COR-L47 (cell line): ENCODE measurements around the gene PODNL1.
"Not testable (repeated sequence)": the region's sequence is repeated elsewhere in the genome, so short reads cannot be mapped to it uniquely, and the experiment has no call there.

Experiments
- DNase-seq: peaks from one replicate; lab custom pipeline; 2025; lab: John Stamatoyannopoulos, UW

PODNL1 gene

DNA sequence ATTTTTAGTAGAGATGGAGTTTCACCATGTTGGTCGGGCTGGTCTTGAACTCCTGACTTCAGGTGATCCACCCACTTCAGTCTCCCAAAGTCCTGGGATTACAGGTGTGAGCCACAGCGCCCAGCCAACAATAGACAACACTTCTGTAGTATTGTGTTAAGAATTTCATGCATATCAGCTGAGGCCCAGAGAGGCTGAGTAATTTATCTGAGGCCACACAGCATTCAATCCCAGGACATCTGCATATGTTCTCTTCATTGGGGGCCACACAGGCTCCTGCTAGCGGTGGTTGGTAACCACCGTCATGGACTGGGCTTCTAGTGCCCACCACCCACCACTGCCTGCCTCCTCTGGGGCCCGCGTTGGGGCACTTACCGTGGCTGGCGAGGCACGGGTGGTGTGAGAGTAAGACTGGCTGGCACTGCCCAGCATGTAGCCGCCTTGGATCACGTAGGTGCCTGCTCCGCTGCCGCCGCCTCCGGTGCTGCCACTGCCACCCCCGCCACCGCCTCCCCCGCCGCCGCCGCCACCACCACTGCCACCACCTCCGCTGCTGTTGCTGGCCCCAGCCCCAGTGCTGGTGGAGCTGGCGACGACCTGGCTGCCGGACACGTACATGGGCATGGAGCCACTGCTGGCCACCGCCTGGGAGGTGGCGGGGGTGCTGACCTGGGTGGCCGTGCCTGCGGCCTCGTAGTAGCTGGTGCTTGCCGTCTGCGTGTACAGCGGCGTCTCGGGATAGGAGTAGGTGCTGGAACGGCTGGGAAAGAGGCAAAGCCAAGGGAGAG is 34.3 kb upstream of the PODNL1 start:
- no peak for DNase-seq

DNA sequence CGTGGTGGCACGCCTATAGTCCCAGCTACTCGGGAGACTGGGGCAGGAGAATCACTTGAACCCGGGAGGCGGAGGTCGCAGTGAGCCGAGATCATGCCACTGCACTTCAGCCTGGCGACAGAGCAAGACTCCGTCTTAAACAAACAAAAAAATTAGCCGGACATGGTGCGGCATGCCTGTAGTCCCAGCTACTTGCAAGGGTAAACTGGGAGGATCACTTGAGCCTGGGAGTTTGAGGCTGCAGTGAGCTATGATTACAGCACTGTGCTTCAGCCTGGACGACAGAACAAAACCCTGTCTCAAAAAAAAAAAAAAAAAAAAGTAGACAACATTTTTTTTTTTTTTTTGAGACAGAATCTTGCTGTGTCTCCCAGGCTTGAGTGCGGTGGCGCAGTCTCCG is 33.7 kb upstream of the PODNL1 start:
- not testable (repeated sequence) for DNase-seq

DNA sequence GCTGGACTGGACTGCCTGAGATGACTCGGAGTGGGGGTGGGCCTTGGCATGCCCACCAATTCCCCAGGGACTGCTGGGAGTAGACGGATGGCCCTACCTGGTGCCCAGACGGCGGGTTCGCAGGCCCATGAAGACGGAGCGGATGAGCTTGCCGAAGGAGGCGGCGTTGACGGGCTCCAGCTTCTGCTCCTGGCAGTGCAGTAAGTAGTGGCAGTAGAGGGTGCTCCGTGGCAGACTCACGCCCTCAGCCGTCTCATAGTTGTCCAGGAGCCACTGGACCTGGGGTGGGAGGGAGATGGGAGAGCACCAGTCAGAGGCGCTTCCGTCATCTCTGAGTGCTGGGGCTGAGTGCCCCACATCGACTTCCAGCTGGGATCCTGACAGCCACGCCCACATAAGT is 31.7 kb upstream of the PODNL1 start:
- DNase-seq: no peak

DNA sequence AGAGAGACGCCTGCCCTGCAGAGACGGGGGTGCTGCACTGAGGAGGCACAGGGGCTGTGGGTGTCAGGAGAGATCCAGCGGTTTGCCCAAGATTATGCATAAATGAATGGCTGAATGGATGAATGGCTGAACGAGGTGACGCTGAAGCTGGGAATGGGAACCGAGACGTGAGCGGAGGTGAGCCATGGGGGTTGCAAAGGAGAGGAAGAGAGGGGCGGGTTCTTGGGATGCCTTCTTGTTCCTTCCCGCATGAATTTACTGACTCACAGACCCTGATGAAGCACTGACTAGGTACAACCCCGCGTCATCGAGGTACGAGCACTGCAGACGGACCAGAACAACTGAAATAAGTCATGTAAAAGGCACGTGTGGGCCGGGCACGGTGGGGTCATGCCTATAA is 30.8 kb upstream of the PODNL1 start:
- no peak for DNase-seq

DNA sequence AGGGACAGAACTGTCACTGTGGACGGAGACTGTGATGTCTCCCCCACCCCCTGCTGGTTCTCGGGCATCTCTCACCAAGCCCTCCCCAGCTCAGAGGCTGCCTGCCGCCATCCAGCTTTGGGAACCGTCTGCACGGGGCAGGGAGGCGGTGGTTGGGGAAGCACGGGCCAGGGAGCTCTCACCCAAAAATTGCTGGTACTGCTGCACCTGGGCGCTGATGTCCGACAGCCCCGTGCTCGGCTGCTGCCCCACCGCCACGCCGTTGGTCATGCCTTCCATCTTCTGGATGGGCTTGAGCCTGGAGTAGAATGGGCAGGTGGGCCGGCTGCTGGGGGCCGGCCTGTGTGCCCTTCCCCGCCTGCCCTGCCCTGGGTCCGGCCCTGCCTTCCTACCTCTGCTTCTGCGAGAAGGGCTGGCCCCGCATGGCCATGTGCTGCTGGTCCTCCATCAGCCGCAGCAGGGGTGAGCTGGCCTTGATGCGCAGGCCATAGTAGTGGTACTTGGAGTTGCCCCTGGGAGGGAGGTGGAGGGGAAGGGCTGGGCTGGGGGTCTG is 30.2 kb upstream of the PODNL1 start:
- no peak for DNase-seq

DNA sequence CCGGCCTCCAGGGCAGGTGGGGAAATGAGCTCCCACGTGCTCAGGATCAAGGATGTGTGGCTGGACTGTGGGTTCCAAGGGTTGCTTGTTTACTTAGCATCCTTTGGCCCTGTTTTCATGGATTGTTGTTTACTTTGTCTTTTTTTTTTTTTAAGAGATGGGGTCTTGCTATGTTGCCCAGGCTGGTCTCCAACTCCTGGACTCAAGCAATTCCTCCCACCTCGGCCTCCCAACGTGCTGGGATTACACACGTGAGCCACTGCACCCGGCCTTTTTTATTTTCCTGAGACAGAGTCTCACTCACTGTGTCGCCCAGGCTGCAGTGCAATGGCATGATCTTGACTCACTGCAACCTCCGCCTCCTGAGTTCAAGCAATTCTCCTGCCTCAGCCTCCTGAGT is 29.0 kb upstream of the PODNL1 start:
- not testable (repeated sequence) for DNase-seq

DNA sequence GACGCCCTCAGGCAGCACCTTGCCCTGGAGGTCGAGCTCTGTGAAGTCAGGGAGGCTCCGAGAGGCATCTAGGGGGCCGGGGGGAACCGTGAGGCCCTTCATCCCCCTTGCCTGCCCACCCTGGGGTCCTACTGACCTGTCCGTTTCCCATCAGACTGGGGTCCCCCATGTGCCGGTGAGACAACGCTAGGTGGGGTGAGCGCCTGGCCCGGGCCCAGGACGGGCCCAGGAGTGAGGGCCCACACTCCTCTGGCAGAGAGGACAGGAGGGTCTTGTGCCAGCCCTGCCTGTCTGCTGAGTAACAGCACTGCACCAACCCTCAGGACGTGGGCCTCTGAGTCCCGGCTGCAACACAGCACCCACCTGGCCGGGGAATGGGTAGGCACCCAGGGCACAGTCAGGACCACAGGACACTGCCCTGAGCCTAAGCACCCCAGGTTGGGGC is 28.5 kb upstream of the PODNL1 start:
- no peak for DNase-seq

DNA sequence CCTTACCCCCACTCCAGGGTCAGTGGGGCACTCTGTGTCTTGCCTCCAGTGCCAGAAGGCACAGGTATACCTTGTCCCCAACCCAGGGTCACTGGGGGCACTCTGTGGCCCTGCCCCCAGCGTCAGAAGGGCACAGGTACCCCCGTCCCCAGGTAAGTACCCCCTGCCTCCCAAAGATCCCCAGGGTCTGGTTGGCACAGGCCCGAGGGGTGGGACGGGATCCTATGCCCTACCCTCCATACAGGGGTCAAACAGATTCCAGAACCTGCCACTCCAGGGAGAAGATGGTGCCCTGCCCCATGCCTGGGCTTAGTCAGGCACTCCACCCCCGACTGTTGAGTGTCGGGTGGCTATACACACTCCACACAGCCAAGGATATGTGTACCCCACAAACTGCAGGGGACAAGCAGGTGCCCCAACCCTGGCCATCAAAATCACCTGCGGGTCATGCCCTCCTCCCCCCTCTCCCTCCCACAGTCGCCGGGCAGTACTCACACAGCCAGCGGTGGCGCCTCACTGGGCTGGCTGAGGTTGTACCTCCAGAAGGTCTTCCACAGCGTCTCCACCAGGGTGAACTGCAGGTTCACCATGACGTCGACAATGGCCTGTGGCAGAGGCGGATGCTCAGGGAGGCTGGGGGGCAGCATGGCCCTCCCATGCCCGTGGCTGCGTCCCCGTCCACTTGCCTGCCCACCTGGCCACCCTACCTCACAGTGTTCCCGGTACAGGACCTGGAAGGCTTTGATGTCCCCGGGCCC is 27.9 kb upstream of the PODNL1 start:
- DNase-seq: no peak

DNA sequence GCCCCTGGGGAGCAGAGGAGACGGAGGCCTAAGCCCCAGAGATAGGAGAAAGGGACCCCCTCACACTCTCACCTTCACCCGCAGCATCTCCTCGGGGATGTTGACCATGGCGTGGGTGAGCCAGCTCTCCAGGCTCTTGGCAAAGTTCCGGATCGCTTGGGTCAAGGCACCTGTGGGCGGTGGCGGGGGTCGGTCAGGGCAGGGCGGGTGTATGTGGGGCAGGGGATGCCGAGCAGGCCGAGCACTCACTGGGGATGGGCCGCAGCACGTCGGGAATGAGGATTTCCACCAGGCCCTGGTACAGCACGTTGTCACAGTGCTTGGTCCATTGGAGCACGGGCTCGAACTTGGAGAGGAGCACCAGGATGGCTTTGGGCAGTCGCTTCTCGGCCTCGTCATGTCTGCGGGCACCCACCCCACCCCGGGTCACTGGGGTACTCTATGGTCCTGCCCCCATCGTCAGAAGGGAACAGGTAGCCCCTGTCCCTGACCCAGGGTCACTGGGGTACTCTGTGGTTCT is 27.2 kb upstream of the PODNL1 start:
- DNase-seq: no peak

DNA sequence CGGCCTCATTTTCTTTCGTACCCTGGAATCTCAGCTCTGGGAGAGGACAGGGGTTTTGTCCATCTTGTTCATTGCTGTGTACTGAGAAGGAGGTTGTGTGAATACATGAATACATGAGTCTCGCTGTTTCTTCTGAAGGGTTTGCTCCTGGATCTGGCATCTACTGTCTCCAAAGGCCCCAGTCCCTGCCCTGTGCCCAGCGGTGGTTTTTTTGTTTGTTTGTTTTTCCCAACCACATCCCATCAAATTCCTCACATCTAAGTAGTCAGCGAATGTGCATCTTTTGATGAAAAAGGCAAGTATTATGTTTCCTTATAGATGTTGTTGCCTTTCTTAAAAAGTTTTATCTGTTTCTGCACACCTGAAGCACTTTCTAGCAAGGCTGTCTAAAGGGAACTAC is 26.6 kb upstream of the PODNL1 start:
- DNase-seq: no peak

DNA sequence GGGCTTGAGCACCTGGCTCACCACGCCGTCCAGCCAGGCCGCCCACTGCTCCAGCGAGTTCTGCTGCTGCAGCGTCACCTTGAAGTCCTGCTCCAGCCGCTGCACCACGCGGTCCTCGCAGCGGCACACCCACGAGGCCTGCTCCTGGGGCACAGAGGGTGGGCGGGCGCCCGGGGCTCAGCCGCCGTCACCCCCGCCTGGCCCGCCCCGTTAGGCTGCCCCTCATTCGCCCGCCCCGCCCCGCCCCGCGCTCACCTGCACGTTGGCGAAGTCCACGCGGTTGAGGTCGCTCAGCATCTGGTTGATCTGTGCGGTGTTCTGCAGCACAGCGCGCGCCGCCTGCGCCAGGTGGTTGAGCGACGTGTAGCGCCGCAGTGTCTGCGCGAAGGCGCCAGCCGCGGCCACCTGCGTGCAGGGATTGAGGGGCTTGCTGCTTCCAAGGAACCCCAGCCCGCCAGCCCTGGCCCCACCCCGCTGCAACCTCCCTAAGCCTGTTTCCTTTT is 25.4 kb upstream of the PODNL1 start:
- no peak for DNase-seq

DNA sequence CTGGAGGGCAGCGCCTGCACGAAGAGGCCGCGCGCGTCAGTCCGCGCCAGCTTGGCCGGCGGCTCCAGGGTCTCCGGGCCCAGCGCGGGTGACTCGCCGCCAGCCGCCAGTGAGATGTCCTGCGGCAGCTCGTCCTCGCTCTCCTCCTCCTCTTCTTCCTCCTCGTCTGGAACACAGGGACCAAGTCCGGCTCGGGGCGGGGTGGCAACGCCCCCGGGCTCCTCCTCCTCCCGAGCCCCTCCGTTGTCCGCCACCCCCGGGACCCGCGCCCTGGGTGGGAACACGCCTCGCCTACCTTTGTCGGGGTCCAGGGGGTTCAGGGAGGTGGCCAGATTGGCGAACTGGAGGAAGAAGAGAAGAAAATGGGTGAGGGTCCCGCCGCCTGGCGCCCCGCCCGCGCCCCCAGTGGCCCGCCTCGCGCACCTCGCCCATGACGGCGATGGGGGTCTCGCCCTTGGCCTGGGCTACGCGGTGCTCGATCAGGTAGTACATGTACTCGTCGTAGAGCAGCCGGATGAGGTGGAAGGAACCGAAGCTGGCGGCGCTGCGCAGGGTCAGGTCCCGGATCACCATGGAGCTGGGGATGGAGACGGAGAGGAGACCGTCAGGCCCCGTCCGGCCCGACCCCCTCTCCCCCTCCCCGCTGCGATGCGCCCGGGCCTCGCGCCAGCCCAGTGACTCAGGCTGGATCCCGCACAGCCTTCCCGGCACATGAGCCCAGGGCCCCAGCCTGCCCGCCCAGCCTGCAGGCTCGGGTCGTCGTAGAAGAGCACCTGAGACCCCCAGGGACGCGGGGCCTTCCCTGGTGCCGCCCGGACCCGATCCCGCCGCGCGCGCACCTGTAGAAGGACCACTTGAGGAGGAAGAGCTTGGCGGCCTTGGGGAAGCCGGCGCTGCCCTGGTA is 24.7 kb upstream of the PODNL1 start:
- no peak for DNase-seq

DNA sequence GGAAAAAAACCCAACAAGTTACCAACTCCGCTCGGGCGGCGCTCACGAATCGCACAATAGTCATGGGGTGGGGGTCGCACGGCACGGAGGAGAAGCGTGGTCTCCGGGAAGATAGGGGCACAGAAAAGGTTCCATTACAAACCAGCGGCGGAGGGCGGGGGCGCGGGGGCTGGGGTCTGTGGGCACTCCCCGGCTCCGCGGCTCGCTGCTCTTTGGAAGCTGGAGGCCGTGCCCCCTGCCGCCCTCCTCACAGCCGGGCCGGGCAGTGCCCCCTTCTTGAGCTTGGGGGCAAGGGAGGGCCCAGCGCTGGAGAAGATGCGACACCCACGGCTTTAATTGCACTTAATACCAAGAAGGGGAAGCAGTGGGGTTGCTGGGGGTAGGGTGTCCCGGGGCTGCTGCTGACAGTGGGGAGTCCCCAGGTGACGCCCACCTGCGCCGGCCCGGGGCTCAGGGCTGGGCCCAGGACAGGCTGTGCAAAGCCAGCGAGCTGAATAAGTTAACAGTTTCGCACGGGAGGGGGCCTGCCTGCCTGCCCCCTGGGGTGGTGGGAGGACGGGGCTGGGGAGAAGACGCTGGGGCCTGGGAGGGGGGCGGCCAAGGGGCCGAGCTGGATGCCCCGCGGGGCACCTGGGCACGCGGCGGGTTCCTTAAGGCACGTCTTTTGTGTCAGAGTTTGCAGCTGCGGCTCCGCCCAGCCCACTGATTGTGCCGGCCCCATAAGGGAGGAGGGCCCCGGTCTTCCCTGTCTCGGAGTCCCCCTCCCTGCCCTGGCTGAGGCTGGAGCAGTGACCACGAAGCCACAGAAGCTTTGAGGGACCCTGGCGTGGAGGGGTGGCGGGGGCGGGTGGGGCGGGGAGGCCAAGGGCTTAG is 23.8 kb upstream of the PODNL1 start:
- no peak for DNase-seq

DNA sequence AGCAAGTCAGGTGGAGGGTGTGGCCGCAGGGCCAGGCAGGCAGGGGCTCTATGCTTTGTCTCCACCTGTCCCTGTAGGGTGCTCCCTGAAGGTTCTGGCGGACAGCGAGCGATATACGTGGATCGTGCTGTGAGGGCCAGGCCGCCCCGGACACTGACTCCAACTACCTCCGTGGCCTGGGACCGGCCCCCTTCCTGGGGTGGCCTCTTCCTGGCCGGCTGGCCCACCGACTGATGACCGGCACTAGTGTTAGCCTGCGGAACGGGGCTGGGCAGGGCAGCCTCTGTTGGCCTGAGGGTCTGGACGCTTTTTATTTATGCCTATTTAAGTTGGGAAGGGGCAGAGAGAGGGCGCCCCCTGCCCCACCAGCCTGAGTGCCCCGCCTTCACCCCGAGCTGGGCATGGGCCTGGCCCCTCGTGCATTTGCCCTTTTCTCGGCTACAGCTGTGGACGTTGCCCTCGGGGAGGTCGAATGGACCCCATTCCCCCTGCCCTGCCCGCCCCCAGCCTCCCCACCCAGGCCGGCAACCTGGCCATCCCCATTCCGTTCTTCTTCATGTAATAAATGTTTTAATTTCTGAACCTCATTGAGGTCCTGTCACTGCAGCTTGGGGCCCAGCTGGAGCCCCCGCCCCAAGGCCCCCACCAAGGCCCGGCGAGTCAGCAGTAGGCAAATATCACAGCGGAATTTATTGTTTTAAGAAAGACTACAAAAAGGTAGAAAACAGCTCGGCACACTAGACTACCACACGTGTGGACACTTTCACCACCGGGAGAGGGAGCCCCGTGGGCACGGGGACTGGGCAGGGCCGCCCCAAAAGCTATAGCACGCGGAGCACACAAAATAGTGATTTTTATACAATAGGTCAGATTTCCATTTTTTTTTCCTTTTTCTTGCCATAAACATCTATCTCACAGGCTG is 22.9 kb upstream of the PODNL1 start:
- no peak for DNase-seq

DNA sequence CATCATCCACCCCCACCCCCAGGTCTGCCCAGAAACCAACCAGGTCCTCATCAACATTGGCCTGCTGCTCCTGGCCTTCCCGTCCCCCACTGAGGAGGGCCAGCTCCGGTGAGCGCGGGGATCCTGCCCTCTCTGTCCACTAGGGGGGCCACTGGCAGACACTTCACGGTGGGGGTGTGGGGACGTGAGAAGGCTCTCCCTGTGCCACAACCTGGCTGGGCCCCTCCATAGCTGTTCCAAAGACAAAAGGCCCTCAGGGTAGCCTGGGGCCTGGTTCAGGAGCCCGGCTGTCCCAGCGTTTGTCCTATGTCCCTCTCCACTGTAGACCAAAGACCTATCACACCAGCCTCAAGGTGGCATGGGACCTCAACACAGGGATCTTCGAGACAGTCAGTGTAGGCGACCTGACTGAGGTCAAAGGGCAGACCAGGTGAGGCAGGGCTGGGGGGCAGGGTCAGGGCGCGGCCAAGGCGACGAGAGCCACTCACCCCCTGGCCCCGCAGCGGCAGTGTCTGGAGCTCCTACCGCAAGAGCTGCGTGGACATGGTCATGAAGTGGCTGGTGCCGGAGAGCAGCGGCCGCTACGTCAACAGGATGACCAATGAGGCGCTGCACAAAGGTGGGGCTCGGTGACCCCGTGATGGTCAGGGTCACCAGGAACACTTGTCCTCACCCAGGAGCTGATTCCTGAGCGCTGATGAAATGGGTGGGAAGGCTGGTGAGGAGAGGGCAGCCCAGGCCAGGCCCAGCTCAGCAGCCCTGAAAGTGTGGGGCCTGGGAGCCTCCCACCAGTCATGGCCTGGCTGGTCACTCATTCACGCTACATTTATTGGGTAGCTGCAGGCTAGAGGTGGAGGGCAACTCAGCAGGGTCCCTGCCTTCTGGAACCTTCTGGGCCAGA is 22.0 kb upstream of the PODNL1 start:
- no peak for DNase-seq

DNA sequence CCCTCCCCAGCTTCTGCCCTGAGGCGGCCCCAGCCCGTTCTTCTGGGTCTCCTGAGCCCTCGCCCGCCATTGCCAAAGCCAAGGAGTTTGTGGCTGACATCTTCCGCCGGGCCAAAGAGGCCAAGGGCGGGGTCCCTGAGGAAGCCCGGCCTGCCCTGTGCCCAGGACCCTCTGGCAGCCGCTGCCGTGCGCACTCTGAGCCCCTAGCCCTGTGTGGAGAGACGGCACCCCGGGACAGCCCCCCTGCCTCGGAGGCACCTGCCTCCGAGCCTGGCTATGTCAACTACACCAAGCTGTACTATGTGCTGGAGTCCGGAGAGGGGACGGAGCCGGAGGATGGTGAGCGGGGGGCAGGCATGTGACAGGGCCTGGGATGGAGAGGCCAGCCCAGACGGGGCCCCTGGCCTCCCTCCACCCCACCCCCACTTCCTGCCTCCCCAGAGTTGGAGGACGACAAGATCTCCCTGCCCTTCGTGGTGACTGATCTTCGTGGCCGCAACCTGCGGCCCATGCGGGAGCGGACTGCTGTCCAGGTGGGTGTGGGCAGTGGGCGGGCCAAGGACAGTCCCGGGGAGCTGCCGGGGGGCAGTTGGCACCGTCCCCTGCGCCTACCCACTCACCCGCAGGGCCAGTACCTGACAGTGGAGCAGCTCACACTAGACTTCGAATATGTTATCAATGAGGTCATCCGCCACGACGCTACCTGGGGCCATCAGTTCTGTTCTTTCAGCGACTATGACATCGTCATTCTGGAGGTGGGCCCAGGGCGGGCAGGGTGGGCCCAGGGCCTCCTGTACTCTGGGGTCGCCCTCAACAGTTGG is 21.1 kb upstream of the PODNL1 start:
- DNase-seq: no peak

DNA sequence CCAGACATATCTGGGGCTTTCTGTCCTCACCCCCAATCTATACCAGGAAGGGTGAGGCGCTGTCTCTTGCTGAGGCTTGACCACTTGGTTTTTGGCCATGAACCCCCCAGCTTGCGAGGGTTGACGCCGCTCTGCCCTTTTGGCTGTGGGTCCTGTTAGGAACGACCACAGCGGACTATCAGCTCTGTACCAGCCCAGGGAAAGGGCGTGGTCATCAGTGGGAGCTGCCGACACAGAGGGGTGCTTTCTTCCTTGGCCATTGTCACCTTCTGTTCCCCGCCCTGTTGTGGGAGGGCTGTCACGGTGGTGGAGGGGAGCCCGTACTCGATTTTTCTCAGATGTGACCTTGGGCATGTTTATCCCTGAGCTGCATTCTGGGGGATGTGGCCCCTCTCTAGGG is 19.8 kb upstream of the PODNL1 start:
- no peak for DNase-seq

DNA sequence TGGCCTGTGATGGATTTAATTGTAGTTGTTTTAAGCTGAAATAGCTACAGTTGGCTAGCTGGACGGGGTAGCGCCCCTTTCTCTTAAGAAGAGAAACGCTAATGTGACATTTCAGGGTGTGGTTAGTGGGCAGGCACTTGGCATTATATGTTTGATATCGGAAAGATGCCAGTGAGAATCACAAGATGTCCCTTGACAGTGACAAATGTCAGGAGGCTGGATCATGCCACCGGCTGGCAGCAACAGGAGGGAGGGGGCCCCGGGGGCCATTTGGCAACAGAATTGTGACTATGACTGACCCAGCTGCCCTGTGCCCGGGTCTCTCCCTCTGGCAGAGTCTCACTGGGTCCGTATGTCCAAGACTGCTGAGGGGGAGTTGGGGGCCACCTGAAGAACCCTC is 18.8 kb upstream of the PODNL1 start:
- DNase-seq: no peak
